ENCODE data around the gene ALG9. TPM values are rescaled to one million over a fixed set of nuclear protein-coding genes. Genes with fewer than 3 reads are reported as not detected.

Gene ALG9
- total RNA-seq, 1 donor from 2014 or later: 16.8 TPM

DNA sequence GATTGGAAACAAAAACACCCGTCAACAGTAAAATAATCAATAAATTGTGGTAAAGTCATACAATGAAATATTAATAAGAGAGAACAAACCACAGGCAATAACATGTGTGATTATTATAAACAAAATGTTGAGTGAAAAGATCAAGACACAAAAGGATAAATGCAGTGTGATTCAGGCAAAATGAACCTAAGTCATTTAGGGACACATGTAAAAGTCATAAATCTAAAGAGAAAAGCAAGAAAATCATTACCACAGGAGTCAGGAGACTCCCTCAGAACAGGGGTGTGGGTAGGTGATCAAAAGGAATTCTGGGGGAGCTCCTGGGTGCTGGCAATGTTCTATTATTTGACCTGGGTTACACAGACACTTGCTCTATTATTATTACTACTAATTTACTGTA, 57.3 kb downstream of the ALG9 start:
- H3K36me3 ChIP-seq: peaks cover 9 to 14% of the 10 kb centered on the region in 2 donors
- DNase-seq (ENCODE audit: low spot score in 2 of 2): no peak
- no peaks in the 10 kb centered on the region for H3K27me3 ChIP-seq
- no peak overlapping the region for H3K4me3 ChIP-seq
- no peak overlapping the region for H3K27ac ChIP-seq
- intact Hi-C loops (cut with DNase I): no loop called here
- no peaks in the 10 kb centered on the region for H3K9me3 ChIP-seq
- TF ChIP-seq, protein P1, sequence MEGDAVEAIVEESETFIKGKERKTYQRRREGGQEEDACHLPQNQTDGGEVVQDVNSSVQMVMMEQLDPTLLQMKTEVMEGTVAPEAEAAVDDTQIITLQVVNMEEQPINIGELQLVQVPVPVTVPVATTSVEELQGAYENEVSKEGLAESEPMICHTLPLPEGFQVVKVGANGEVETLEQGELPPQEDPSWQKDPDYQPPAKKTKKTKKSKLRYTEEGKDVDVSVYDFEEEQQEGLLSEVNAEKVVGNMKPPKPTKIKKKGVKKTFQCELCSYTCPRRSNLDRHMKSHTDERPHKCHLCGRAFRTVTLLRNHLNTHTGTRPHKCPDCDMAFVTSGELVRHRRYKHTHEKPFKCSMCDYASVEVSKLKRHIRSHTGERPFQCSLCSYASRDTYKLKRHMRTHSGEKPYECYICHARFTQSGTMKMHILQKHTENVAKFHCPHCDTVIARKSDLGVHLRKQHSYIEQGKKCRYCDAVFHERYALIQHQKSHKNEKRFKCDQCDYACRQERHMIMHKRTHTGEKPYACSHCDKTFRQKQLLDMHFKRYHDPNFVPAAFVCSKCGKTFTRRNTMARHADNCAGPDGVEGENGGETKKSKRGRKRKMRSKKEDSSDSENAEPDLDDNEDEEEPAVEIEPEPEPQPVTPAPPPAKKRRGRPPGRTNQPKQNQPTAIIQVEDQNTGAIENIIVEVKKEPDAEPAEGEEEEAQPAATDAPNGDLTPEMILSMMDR (IDR thresholded peaks at IDR 0.05): no peak
- no peaks in the 10 kb centered on the region for H3K4me1 ChIP-seq

DNA sequence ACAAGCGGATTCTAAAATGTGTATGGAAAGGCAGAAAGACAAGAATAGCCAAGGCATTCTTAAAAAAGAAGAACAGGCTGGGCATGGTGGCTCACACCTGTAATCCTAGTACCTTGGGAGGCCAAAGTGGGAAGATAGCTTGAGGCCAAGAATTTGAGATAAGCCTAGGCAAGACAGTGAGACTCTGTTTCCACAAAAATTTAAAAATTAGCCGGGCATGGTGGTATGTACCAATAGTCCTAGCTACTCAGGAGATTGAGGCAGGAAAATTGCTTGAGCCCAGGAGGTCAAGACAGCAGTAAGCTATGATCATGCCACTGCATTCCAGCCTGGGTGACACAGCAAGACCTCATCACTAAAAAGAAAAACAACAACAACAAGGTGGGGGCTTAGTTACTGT, 59.2 kb downstream of the ALG9 start:
- TF ChIP-seq, protein P1 (IDR thresholded peaks at IDR 0.05): no peak

DNA sequence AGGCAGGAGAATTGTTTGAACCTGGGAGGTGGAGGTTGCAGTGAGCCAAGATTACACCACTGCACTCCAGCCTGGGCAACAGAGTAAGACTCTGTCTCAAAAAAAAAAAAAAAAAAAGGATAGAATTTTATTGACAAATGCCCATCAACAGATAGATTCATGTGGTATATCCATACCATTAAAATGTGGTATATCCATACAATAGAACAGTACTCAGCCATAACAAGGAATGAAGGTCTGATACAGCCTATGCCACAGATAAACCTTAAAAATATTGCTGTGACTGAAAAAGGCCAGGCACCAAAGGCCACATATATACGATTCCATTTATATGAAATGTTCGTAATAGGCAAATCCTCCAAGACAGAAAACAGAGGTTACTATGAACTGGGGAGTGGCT, 59.9 kb downstream of the ALG9 start:
- Histone ChIP-seq H3K27ac (no peak overlapping the region), H3K9me3 (no peaks in the 10 kb centered on the region), H3K27me3 (no peaks in the 10 kb centered on the region), H3K4me3 (no peak overlapping the region), H3K36me3 (peaks cover 24 to 30% of the 10 kb centered on the region in 2 donors), H3K4me1 (no peaks in the 10 kb centered on the region)
- DNase-seq (ENCODE audit: low spot score in 2 of 2): no peak
- TF ChIP-seq, protein P1 (IDR thresholded peaks at IDR 0.05): no peak
- intact Hi-C loops (cut with DNase I): no loop called here

More for the DNA sequence above, 59.2 kb downstream of the ALG9 start:
- Histone ChIP-seq H3K27me3 (no peaks in the 10 kb centered on the region), H3K36me3 (peaks cover 20 to 27% of the 10 kb centered on the region in 2 donors), H3K4me3 (no peak overlapping the region), H3K9me3 (no peaks in the 10 kb centered on the region), H3K27ac (no peak overlapping the region), H3K4me1 (no peaks in the 10 kb centered on the region)
- intact Hi-C loops (cut with DNase I): no loop called here
- no peak for DNase-seq (ENCODE audit: low spot score in 2 of 2)

DNA sequence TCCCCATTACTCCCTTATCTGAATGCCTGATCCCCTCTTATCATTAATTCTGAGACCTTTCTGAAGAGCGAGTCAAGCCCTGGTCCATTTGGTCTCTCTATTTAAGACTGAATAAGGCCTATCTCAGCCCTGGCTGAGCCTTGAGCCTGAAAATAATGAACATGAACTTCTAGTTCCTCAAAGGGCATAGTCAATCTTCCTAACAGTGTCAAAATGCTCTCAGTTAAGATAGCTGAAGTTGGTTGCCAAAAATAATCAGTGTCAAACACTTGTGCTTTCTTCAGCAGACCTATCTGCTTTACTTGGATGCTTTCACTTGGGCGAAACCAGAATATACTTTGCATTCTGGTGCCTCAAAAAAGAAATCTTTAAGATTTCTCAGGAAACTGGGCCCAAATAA, 62.5 kb downstream of the ALG9 start:
- Histone ChIP-seq H3K27me3 (no peaks in the 10 kb centered on the region), H3K4me3 (no peak overlapping the region), H3K27ac (no peak overlapping the region), H3K36me3 (peaks cover 25 to 36% of the 10 kb centered on the region in 2 donors), H3K9me3 (no peaks in the 10 kb centered on the region), H3K4me1 (no peaks in the 10 kb centered on the region)
- intact Hi-C loops (cut with DNase I): no loop called here
- no peak for DNase-seq (ENCODE audit: low spot score in 2 of 2)
- TF ChIP-seq, protein P1 (IDR thresholded peaks at IDR 0.05): no peak

DNA sequence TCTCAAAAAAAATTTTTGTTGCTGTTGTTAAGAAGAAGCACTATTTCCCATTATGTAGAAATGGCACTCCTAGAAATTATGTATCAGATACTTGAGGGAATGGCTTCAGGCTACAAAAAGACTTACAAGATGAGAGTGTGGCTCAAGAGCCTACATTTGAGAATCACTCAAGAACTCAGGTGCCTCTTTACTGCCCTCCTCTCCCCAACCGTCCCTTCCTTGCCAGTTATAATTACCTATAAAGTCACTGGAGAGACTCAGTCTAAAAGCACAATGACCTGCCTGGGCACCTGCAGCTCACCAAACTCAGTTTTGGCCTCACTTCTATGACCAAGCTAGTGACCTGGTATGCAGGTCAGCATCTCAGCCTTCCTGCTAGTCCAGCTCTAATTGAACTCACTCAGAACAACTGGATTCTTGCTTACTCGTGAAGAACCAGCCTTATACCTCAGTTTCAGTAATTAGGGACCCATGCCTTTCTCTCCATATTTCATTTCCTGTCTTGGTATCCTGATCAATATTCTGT, 63.3 kb downstream of the ALG9 start:
- Histone ChIP-seq H3K9me3 (no peaks in the 10 kb centered on the region), H3K27ac (no peak overlapping the region), H3K4me3 (no peak overlapping the region), H3K36me3 (peaks cover 25 to 36% of the 10 kb centered on the region in 2 donors), H3K27me3 (no peaks in the 10 kb centered on the region), H3K4me1 (no peaks in the 10 kb centered on the region)
- TF ChIP-seq, protein P1 (IDR thresholded peaks at IDR 0.05): no peak
- DNase-seq (ENCODE audit: low spot score in 2 of 2): no peak
- intact Hi-C loops (cut with DNase I): no loop called here

DNA sequence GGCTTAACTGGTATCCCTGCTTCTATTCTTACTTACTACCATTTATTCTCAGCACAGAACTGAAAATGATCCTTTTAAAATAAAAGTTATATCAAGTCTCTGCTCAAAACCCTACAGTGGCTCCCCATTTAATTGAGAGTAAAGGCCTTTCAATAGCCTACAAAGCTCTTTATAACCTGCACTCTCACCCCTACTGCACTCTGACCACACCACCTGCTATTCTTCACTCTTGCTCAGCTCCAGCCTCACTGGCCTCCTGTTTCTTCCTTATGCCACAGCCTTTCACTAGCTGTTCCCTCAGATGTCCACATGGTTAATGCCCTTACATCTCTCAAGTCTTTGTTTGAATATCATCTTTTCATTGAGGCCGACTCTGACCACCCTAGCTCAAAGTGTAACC, 64.3 kb downstream of the ALG9 start:
- peaks cover 25 to 36% of the 10 kb centered on the region in 2 donors for H3K36me3 ChIP-seq
- H3K4me1 ChIP-seq: no peaks in the 10 kb centered on the region
- no peaks in the 10 kb centered on the region for H3K27me3 ChIP-seq
- intact Hi-C loops (cut with DNase I): no loop called here
- no peak overlapping the region for H3K4me3 ChIP-seq
- no peak overlapping the region for H3K27ac ChIP-seq
- H3K9me3 ChIP-seq: no peaks in the 10 kb centered on the region
- no peak for DNase-seq (ENCODE audit: low spot score in 2 of 2)
- TF ChIP-seq, protein P1 (IDR thresholded peaks at IDR 0.05): no peak

Data from ascending aorta (tissue), 2 donors.